Smooth muscle cell (in vitro differentiated cells): ENCODE data around the gene RNF182. TPM values are rescaled to one million over a fixed set of nuclear protein-coding genes. Genes with fewer than 3 reads are reported as not detected.

Experiments used
- DNase-seq: peaks from one replicate; lab custom pipeline; 2025; ENCODE audit not compliant: unreplicated experiment; lab: John Stamatoyannopoulos, UW
- H2AFZ ChIP-seq: fragments of 200-600 bp; sonication (generic); 2 replicates; pipeline ENCODE4 v1.6.0; 2016; ENCODE audit warnings: antibody characterized with exemption, low read depth, mild to moderate bottlenecking
- H3F3A ChIP-seq: fragments of 200-600 bp; sonication (generic); 2 replicates; pipeline ENCODE4 v1.6.0; 2017; ENCODE audit warnings: antibody characterized with exemption, low read depth
- H3K27ac ChIP-seq: fragments of 200-600 bp; sonication (generic); 2 replicates; pipeline ENCODE4 v1.5.1; 2016; ENCODE audit warnings: low read depth, mild to moderate bottlenecking
- H3K27me3 ChIP-seq: fragments of 200-600 bp; sonication (generic); 2 replicates; pipeline ENCODE4 v1.6.1; 2016; ENCODE audit warnings: low read depth, mild to moderate bottlenecking
- H3K36me3 ChIP-seq: fragments of 200-600 bp; sonication (generic); 2 replicates; pipeline ENCODE4 v1.5.1; 2016; ENCODE audit warnings: low read depth
- H3K4me1 ChIP-seq: fragments of 200-600 bp; sonication (generic); 2 replicates; pipeline ENCODE4 v1.5.1; 2016; ENCODE audit warnings: low read depth
- H3K4me2 ChIP-seq: fragments of 200-600 bp; sonication (generic); 2 replicates; pipeline ENCODE4 v1.6.0; 2016; ENCODE audit warnings: mild to moderate bottlenecking
- H3K4me3 ChIP-seq: fragments of 200-600 bp; sonication (generic); 2 replicates; pipeline ENCODE4 v1.5.1; 2016; ENCODE audit warnings: mild to moderate bottlenecking
- H3K79me2 ChIP-seq: fragments of 200-600 bp; sonication (generic); 2 replicates; pipeline ENCODE4 v1.6.0; 2016; ENCODE audit warnings: low read depth, mild to moderate bottlenecking
- H3K9ac ChIP-seq: fragments of 200-600 bp; sonication (generic); 2 replicates; pipeline ENCODE4 v1.6.0; 2016; ENCODE audit warnings: low read depth
- H3K9me3 ChIP-seq: fragments of 200-600 bp; sonication (generic); replicated peaks from 2 replicates; pipeline ENCODE4 v1.5.1; 2016; ENCODE audit warnings: low read depth
- H4K20me1 ChIP-seq: fragments of 200-600 bp; sonication (generic); 2 replicates; pipeline ENCODE4 v1.6.0; 2016; ENCODE audit warnings: low read depth
- CTCF ChIP-seq: fragments of 200-600 bp; sonication (generic); IDR thresholded peaks from 2 replicates; pipeline ENCODE4 v1.5.1; 2017; ENCODE audit warnings: borderline replicate concordance, mild to moderate bottlenecking, antibody characterized with exemption; ENCODE audit not compliant: insufficient read depth, poor library complexity, severe bottlenecking
- WGBS: methylation state at CpG from one replicate; pipeline ENCODE4 v1.1.7; 2016; ENCODE audit warnings: low lambda C conversion rate; 5-methylcytosine and 5-hydroxymethylcytosine counted together
- polyA plus RNA-seq: library from polyadenylated mRNA; unstranded; fragments of >200 nt; fragmentation: Nextera tagmentation; extraction: Ambion mirVana; gene quantifications from 2 replicates; pipeline ENCODE4 v1.2.1, GENCODE V29; 2016
- total RNA-seq: library from RNA; depleted of rRNA; stranded (reverse); fragments of >200 nt; gene quantifications from 2 replicates; pipeline ENCODE4 v1.2.3, GENCODE V29; 2014

Gene RNF182
- total and polyA plus RNA-seq, 2 experiments from 2014 or later = 0.76 TPM; not detected in 1

GRCh38 chr6:13892017-13892645 is 32.6 kb upstream of the RNF182 start:
- no peak for TF ChIP-seq CTCF
- Histone ChIP-seq H2AFZ (no peak overlapping the region), H3K27ac (no peak overlapping the region), H3K4me3 (no peak overlapping the region), H3K9ac (no peak overlapping the region), H3K4me1 (no peaks in the 10 kb centered on the region), H3K36me3 (no peaks in the 10 kb centered on the region), H3F3A (no peaks in the 10 kb centered on the region), H4K20me1 (no peaks in the 10 kb centered on the region), H3K4me2 (no peak overlapping the region), H3K79me2 (no peaks in the 10 kb centered on the region), H3K27me3 (peaks cover 15% of the 10 kb centered on the region), H3K9me3 (no peaks in the 10 kb centered on the region)
- WGBS = 86% methylated on average over 2 of the region's 2 CpGs
- DNase-seq = no peak

GRCh38 chr6:13902922-13903321 is 21.8 kb upstream of the RNF182 start:
- Histone ChIP-seq H3K4me3 (no peak overlapping the region), H3K27ac (no peak overlapping the region), H3K79me2 (no peaks in the 10 kb centered on the region), H4K20me1 (no peaks in the 10 kb centered on the region), H3K9ac (no peak overlapping the region), H3F3A (no peaks in the 10 kb centered on the region), H3K4me1 (no peaks in the 10 kb centered on the region), H3K4me2 (no peak overlapping the region), H3K9me3 (no peaks in the 10 kb centered on the region), H2AFZ (no peak overlapping the region), H3K36me3 (no peaks in the 10 kb centered on the region), H3K27me3 (peaks cover 32% of the 10 kb centered on the region)
- WGBS = 95% methylated on average over 6 of the region's 6 CpGs
- DNase-seq = no peak
- no peak for TF ChIP-seq CTCF

- WGBS = 86% methylated on average over 3 of the region's 3 CpGs
- no peak for TF ChIP-seq CTCF
These were observed 21.4 kb upstream of the RNF182 start for GRCh38 chr6:13903364-13903763.

GRCh38 chr6:13907001-13907350 is 17.8 kb upstream of the RNF182 start:
- Histone ChIP-seq H3K9ac (no peak overlapping the region), H4K20me1 (no peaks in the 10 kb centered on the region), H3K36me3 (no peaks in the 10 kb centered on the region), H3K79me2 (no peaks in the 10 kb centered on the region), H2AFZ (no peak overlapping the region), H3K27me3 (peaks cover 34% of the 10 kb centered on the region), H3K27ac (no peak overlapping the region), H3K4me1 (no peaks in the 10 kb centered on the region), H3K4me2 (no peak overlapping the region), H3K4me3 (no peak overlapping the region), H3K9me3 (no peaks in the 10 kb centered on the region), H3F3A (no peaks in the 10 kb centered on the region)
- WGBS = 85% methylated on average over 2 of the region's 2 CpGs
- TF ChIP-seq CTCF = no peak
- no peak for DNase-seq

More at GRCh38 chr6:13903364-13903763, 21.4 kb upstream of the RNF182 start:
- H3K36me3 ChIP-seq = no peaks in the 10 kb centered on the region
- no peaks in the 10 kb centered on the region for H3K4me1 ChIP-seq
- H3K9me3 ChIP-seq = no peaks in the 10 kb centered on the region
- peaks cover 32% of the 10 kb centered on the region for H3K27me3 ChIP-seq
- H2AFZ ChIP-seq = no peak overlapping the region
- H3K27ac ChIP-seq = no peak overlapping the region
- no peaks in the 10 kb centered on the region for H3F3A ChIP-seq
- DNase-seq = no peak
- H3K79me2 ChIP-seq = no peaks in the 10 kb centered on the region
- no peaks in the 10 kb centered on the region for H4K20me1 ChIP-seq
- no peak overlapping the region for H3K4me3 ChIP-seq
- H3K9ac ChIP-seq = no peak overlapping the region
- no peak overlapping the region for H3K4me2 ChIP-seq
